Dermis lymphatic vessel endothelial cell (primary cell): ENCODE data around the gene FAM131C. TPM values are rescaled to one million over a fixed set of nuclear protein-coding genes. Genes with fewer than 3 reads are reported as not detected.

Experiments used
- total RNA-seq: library from RNA; depleted of rRNA; stranded (reverse); fragments of >200 nt; gene quantifications from 2 replicates; pipeline ENCODE4 v1.2.1, GENCODE V29; 2014

Gene FAM131C, protein sequence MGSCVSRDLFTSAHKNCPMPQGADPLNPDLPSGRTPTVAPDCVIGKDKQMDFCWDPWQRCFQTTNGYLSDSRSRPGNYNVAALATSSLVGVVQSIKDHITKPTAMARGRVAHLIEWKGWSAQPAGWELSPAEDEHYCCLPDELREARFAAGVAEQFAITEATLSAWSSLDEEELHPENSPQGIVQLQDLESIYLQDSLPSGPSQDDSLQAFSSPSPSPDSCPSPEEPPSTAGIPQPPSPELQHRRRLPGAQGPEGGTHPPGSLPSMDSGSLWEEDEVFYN
- total RNA-seq, result 0.11 TPM in 1 of 2 replicates, not detected in the other

GRCh38 chr1:16073490-16074119 lies at the start of gene FAM131C:
FAM131C (minus strand) TSS chr1:16073651; CDS start chr1:16073442, 209 bp downstream.

GRCh38 chr1:16043521-16043920 lies 29.9 kb downstream of the FAM131C start, which contains the start of gene CLCNKB:
CLCNKB (plus strand) TSS chr1:16043782; CDS start chr1:16044493, 711 bp downstream.

DNA sequence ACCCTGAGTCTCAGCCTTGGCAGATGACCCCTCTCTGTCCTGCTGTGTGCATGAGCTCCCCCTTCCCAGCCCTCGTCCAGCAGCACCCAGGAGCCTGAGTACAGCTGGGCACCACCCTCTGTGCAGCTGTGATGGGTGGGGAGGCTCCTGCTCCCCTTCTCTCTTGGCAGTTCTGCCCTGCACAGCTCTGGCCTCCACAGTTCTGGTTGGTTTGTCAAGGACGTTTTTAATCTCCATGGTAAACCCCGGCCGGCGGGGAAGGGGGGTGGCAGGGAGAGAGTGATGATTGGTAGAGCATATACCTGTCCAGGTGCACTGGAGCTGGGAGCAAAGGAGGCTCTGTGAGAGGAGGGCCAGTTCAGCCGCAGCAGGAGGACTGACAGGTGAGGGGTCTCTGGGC lies 51.8 kb downstream of the FAM131C start, which contains the start of gene CLCNKA:
Gene CLCNKA (plus strand): TSS at position 356 of the 400 bp plus-strand sequence. CDS start 584 bp downstream, outside the sequence.

GRCh38 chr1:16017461-16018303 lies 55.8 kb downstream of the FAM131C start, which contains the start of gene HSPB7:
HSPB7 (minus strand) TSS chr1:16018043; CDS start chr1:16017963, 80 bp downstream.

Other genes with a start within 250 kb of the FAM131C start
- 15.6 and 20.5 TPM in 2 replicates for gene SPEN, start 225.9 kb downstream of the FAM131C start, total RNA-seq
- gene ZBTB17, start 97.5 kb downstream of the FAM131C start, total RNA-seq, result 29.9 and 34.4 TPM in 2 replicates
- gene SRARP, start 69.4 kb downstream of the FAM131C start, total RNA-seq, result 0.34 and 1.1 TPM in 2 replicates
- under 0.01 TPM in 1 of 2 replicates, not detected in the other for gene HSPB7, start 55.6 kb downstream of the FAM131C start, total RNA-seq
- gene CLCNKA, start 51.6 kb downstream of the FAM131C start, total RNA-seq, result not detected in 2 replicates
- gene CLCNKB, start 29.9 kb downstream of the FAM131C start, total RNA-seq, result 0.22 TPM in 1 of 2 replicates, not detected in the other
- gene EPHA2, start 82.4 kb upstream of the FAM131C start, total RNA-seq, result 58.1 and 65.6 TPM in 2 replicates
- gene ARHGEF19, start 139.0 kb upstream of the FAM131C start, total RNA-seq, result 2.4 and 3.9 TPM in 2 replicates
- 7.2 and 8.5 TPM in 2 replicates for gene CPLANE2, start 163.5 kb upstream of the FAM131C start, total RNA-seq